Thoracic aorta (tissue), 2 donors: ENCODE measurements around the gene AGRP. TPM values are rescaled to one million over a fixed set of nuclear protein-coding genes. Genes with fewer than 3 reads are reported as not detected.

ENCODE experiments used
- ATAC-seq: fragments of 150-250 bp; one replicate; pipeline ENCODE4 v1.8.0; 2017; ENCODE audit warnings: low read depth; ENCODE audit not compliant: insufficient number of reproducible peaks, low FRiP score
- DNase-seq: peaks from one replicate; pipeline ENCODE4 v3.0.0-alpha.2; 2020; ENCODE audit warnings: low spot score
- H3K27ac ChIP-seq, 2 donors: fragments of 200-600 bp; sonication (generic); 1 replicate in 1 of 2; 2 replicates in 1 of 2; pipeline ENCODE4 v1.5.1; 2016; ENCODE audit warnings: mild to moderate bottlenecking in 2 of 2, moderate library complexity in 2 of 2
- H3K27me3 ChIP-seq: fragments of 200-600 bp; sonication (generic); replicated peaks from 2 replicates; pipeline ENCODE4 v1.6.0; 2016; ENCODE audit warnings: mild to moderate bottlenecking; ENCODE audit not compliant: insufficient read depth
- H3K36me3 ChIP-seq: fragments of 200-600 bp; sonication (generic); one replicate; pipeline ENCODE4 v1.5.1; 2016
- H3K4me1 ChIP-seq, 2 donors: fragments of 200-600 bp; sonication (generic); 1 replicate in 1 of 2; 2 replicates in 1 of 2; pipeline versions ENCODE4 v1.5.1 to v1.6.0; 2016; ENCODE audit warnings: low read depth in 2 of 2, mild to moderate bottlenecking in 1 of 2; ENCODE audit not compliant: control insufficient read depth in 1 of 2
- H3K4me3 ChIP-seq: fragments of 200-600 bp; sonication (generic); 2 replicates; pipeline ENCODE4 v1.5.1; 2016; ENCODE audit warnings: mild to moderate bottlenecking
- H3K9me3 ChIP-seq: fragments of 200-600 bp; sonication (generic); 2 replicates; pipeline ENCODE4 v1.5.1; 2016
- total RNA-seq, 2 donors: library from RNA; depleted of rRNA; stranded (reverse); fragments of >200 nt; gene quantifications; one replicate each; pipeline versions ENCODE4 v1.1.0 to v1.2.3, GENCODE V29; 2016
- TF ChIP-seq, protein P1 (sequence below): fragments of 200-600 bp; sonication (generic); IDR thresholded peaks from one replicate; pipeline ENCODE4 v1.5.1; 2019; ENCODE audit warnings: antibody characterized with exemption

Gene AGRP
- total RNA-seq, 2 donors from 2014 or later = not detected

DNA sequence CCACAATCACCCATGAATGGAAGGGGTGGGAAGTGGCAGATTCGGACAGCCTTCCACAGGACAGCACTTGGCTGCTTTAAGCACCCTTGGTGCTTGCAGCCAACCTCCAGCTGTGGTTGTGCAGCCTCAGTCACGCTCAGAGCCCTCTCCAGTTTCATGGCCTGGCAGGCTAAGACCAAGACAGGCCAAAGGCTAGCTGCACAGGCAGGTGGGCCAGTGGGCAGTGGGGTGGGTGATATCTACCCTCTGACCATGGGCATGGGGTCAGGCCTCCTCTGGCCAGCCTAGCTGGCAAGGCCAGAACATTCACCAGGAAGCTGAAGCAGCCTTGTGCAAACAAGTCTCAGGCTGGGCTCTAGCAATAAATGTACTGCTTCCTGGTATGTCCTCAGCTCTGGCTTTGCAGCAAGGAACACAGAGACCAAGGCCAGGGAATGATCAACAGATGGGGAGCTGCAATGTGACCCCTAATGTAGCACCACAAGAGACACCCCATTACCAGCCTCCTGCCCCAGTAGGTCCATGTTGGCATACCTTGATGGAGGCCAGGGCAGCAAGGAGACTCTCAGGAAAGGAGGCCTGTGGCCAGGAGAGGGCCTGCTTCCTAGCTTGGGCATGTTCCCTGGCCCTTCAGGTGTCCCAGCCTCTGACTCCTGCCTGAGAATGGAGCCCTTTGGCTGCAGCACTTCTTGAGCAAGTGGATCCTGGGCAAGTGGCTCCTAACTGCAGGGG, 31.5 kb downstream of the AGRP start:
- peaks cover 17% of the 10 kb centered on the region for H3K36me3 ChIP-seq
- DNase-seq = no peak

DNA sequence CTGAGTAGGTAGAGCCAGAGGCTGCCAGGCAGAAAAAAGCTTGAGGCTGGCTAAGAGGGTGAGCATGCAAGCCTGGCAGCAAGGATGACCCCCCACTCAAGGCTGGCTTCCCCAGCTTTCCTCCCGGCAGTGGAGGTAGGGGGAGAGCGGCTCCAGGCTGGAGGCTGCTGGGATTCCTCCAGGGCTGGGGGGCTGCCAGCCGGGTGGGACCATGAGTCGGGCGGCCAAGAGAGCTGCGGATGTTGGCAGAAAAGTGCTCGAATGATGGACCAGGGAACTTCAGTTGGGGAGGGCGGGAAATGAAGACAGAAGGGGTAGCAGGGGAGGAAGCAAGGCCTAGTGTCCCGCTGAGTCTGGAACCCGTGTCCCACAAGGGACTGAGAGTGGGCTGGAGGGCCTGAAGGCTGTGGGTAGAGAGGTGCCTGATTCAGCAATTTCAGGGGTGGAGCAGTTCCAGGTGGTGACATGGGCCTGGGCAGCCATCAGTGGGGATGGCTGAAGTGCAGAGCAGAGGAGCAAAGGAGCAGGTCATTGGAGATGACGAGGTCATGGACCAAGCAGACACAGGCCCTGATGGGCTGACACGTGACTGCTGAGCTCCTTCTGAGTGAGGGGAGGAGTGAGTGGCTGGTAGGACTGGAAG, 32.2 kb downstream of the AGRP start:
- ATAC-seq = no peak
- H3K4me1 ChIP-seq = peaks cover 0 to 36% of the 10 kb centered on the region in 2 donors

More for the DNA sequence above, 31.5 kb downstream of the AGRP start:
- H3K9me3 ChIP-seq = no peaks in the 10 kb centered on the region
- no peaks in the 10 kb centered on the region for H3K27me3 ChIP-seq
- H3K4me3 ChIP-seq = no peak overlapping the region
- no peak overlapping the region for H3K27ac ChIP-seq
- TF ChIP-seq, protein P1, sequence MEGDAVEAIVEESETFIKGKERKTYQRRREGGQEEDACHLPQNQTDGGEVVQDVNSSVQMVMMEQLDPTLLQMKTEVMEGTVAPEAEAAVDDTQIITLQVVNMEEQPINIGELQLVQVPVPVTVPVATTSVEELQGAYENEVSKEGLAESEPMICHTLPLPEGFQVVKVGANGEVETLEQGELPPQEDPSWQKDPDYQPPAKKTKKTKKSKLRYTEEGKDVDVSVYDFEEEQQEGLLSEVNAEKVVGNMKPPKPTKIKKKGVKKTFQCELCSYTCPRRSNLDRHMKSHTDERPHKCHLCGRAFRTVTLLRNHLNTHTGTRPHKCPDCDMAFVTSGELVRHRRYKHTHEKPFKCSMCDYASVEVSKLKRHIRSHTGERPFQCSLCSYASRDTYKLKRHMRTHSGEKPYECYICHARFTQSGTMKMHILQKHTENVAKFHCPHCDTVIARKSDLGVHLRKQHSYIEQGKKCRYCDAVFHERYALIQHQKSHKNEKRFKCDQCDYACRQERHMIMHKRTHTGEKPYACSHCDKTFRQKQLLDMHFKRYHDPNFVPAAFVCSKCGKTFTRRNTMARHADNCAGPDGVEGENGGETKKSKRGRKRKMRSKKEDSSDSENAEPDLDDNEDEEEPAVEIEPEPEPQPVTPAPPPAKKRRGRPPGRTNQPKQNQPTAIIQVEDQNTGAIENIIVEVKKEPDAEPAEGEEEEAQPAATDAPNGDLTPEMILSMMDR = no peak
- no peak for ATAC-seq
- peaks cover 3 to 40% of the 10 kb centered on the region in 2 donors for H3K4me1 ChIP-seq

DNA sequence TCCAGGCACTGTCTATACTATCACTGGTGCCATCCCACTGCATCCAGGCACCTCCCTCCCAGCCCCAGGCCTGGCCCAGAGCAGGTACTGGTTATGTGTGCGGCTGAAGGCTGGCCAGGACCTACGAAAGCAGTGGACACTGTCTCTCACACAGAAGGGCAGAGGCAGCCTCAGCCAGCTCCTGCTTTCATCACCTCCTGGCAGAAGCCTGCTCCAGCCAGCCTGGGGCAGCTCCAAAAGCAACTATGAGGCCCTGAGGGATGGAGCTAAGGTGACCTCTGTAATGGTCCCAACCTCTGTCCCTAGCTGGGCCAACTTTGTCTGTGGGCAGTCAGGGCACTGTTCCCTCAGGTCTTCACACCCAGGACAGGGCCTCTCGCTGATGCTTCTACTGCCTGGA, 33.6 kb downstream of the AGRP start:
- no peak for ATAC-seq
- TF ChIP-seq, protein P1 = no peak
- no peak overlapping the region for H3K4me3 ChIP-seq

More for the DNA sequence above, 32.2 kb downstream of the AGRP start:
- Histone ChIP-seq H3K27me3 (no peaks in the 10 kb centered on the region), H3K9me3 (no peaks in the 10 kb centered on the region), H3K4me3 (no peak overlapping the region), H3K36me3 (peaks cover 17% of the 10 kb centered on the region), H3K27ac (no peak overlapping the region)
- no peak for DNase-seq
- TF ChIP-seq, protein P1 = no peak

DNA sequence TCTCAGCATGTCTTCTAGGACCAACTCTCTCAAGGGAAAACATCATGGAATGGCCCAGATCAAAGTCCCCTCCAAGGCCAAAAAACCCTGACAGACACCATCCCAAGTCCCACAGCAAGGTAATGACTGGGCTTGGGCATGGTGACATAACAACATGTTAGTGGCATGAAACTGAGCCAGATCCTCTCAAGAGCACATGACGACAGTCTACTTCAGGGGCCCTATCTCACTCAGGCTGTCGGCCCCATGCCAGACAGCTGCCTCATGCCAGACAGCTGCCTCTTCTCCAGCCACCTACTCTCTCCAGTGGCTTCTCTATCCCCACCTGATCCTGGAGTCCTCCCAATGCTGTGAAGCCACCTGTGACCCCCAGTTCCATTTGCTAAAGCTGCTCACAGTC, 34.0 kb downstream of the AGRP start:
- H3K27ac ChIP-seq = no peak overlapping the region
- H3K4me1 ChIP-seq = peaks cover 0 to 38% of the 10 kb centered on the region in 2 donors
- no peak overlapping the region for H3K4me3 ChIP-seq
- no peaks in the 10 kb centered on the region for H3K27me3 ChIP-seq
- no peaks in the 10 kb centered on the region for H3K9me3 ChIP-seq
- TF ChIP-seq, protein P1 = no peak
- H3K36me3 ChIP-seq = peaks cover 24% of the 10 kb centered on the region
- no peak for ATAC-seq
- DNase-seq = no peak

More for the DNA sequence above, 33.6 kb downstream of the AGRP start:
- H3K36me3 ChIP-seq = peaks cover 23% of the 10 kb centered on the region
- H3K27me3 ChIP-seq = no peaks in the 10 kb centered on the region
- no peak overlapping the region for H3K27ac ChIP-seq
- DNase-seq = no peak
- no peaks in the 10 kb centered on the region for H3K9me3 ChIP-seq
- peaks cover 0 to 38% of the 10 kb centered on the region in 2 donors for H3K4me1 ChIP-seq

DNA sequence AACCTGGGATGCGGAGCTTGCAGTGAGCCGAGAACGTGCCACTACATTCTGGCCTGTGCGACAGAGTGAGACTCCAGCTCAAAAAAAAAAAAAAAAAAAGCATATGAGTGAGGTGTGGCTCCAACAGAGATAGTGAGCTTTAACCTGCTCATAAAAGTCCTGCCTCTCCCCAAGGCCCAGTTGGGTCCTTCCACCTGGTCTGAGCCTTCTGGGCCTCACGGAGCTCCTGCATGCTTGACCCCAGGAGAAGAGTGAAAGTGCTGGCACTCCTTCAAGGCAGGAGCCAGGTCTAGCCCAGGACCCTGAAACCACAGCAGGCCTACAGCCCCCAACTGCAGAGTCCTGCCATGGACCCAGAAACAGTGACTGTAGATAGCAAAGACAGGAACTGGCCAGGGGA, 34.8 kb downstream of the AGRP start:
- H3K27ac ChIP-seq = no peak overlapping the region
- DNase-seq (no peak), ATAC-seq (no peak)
- peaks cover 27% of the 10 kb centered on the region for H3K36me3 ChIP-seq
- H3K4me1 ChIP-seq = peaks cover 0 to 45% of the 10 kb centered on the region in 2 donors
- H3K9me3 ChIP-seq = no peaks in the 10 kb centered on the region
- TF ChIP-seq, protein P1 = no peak
- H3K4me3 ChIP-seq = no peak overlapping the region
- no peaks in the 10 kb centered on the region for H3K27me3 ChIP-seq
